AG09319 (cell line): Measurements from ENCODE around the gene CCDC14.

Experiments used
- DNase-seq: peaks from one replicate; pipeline ENCODE4 v3.0.0-alpha.2; 2010; ENCODE audit warnings: low read depth; ENCODE audit errors: extremely low read depth
- TF ChIP-seq, protein P1 (sequence below): IDR thresholded peaks from 2 replicates; pipeline ENCODE4 v1.5.1; 2011; ENCODE audit warnings: low read depth, mild to moderate bottlenecking, inconsistent platforms, low read length, moderate library complexity

The CCDC14 gene

DNA sequence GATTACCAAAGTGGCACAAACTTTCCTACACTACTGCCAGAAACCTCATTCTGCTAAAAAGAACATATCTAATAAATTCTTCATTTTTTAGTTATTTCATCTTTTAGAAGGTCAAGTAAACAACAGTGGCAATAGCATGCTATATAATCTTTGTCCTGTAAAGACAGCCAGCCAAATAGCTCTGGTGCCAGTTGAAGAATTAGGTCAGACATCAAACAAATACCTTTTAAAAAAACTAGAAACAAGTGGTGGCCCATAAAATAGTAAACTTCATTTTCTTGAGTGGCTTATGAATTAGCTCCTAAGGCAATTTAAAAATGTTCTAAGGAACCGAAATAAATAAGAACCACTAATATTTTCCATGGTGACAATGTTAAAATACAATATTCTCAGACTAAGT is 19.5 kb downstream of the CCDC14 start:
- TF ChIP-seq, protein P1, sequence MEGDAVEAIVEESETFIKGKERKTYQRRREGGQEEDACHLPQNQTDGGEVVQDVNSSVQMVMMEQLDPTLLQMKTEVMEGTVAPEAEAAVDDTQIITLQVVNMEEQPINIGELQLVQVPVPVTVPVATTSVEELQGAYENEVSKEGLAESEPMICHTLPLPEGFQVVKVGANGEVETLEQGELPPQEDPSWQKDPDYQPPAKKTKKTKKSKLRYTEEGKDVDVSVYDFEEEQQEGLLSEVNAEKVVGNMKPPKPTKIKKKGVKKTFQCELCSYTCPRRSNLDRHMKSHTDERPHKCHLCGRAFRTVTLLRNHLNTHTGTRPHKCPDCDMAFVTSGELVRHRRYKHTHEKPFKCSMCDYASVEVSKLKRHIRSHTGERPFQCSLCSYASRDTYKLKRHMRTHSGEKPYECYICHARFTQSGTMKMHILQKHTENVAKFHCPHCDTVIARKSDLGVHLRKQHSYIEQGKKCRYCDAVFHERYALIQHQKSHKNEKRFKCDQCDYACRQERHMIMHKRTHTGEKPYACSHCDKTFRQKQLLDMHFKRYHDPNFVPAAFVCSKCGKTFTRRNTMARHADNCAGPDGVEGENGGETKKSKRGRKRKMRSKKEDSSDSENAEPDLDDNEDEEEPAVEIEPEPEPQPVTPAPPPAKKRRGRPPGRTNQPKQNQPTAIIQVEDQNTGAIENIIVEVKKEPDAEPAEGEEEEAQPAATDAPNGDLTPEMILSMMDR = no peak
- DNase-seq = no peak

DNA sequence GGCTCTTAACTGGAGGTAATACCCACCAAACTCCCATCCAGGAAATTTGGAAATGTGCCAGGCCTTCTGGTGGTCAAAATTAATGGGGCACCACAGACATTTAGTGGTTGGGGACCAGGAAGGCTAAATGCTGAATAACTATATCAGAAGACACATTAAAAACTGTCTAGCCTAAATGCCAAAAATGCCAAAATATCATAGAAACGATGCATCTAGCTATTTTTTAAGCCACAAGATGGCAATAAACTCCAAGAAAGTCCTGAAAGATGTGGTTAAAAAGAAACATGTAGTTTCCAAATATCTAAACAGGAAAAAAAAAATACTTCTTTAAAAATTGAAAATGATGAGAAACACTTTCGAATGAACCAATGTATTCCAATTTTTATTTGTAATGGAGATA is 19.9 kb downstream of the CCDC14 start:
- no peak for DNase-seq
- TF ChIP-seq, protein P1 = peak; percentile 34

DNA sequence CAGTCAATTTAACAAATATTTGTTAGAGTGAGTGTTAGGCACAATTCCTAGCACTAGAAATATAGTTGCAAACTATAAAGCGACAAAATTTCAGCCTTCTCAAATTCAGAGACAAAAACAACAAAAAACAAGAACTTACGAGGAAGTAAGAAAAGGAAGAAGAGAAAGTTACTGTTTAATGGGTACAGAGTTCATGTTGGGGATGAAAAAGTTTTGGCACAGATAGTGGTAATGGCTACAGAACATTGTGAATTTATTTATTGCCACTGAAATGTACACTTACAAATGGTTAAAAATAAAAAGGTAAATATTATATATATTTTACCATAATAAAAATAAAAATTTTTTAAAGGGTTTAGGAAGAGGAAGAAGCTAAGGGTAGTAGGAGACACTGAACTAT is 21.3 kb downstream of the CCDC14 start:
- DNase-seq = no peak
- TF ChIP-seq, protein P1 = no peak

DNA sequence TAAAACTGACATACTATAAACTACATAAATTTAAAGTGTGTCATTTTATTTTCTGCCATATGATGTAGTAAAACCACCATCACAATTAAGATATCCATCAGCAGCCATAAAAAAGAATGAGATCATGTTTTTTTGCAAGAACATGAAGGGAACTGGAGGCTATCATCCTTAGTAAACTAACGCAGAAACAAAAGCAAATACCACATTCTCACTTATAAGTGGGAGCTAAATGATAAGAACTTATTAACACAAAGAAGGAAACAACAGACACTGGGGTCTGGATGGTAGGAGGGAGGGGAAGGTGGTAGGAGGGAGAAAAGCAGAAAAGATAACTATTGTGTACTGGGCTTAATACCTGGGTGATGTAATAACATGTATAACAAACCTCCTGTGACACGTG is 24.6 kb downstream of the CCDC14 start:
- TF ChIP-seq, protein P1 = no peak
- DNase-seq = no peak

DNA sequence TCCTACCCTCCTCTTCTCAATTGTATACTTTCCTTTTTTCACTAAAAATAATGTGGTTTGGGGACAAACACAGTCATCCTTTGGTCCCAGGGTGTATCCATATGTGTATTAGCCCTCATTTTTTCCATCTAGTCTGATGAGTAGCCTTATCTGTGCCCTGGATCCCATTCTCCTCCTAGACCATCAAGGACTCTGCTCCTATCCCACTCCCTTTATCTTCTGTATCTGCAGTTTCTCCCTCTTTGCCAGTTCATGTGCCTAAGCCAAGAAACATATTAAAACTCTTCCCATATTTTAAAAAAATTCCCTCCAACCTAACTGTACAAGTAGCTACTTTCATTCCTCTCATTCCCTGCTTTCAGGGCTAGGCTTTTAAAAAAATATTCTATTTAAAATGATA is 25.2 kb downstream of the CCDC14 start:
- TF ChIP-seq, protein P1 = no peak
- no peak for DNase-seq

DNA sequence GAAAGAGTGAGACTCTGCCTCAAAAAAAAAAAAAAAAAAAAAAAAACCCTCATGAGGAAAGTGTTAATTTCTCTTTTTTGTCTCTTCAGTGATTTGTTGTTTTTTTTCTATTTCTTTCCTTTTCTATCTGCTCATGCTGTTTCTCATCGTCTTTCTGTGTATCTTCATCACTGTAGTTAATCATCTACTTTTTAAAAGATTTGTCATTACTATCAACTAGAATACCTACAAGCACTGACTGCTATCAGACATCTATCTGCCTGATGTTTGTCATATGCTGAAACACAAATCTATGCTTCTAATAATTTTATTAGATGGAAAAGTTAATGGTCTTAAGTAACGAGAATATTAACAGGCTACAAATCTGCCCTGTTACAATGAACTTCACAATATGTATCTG is 26.8 kb downstream of the CCDC14 start:
- no peak for DNase-seq
- TF ChIP-seq, protein P1 = no peak

DNA sequence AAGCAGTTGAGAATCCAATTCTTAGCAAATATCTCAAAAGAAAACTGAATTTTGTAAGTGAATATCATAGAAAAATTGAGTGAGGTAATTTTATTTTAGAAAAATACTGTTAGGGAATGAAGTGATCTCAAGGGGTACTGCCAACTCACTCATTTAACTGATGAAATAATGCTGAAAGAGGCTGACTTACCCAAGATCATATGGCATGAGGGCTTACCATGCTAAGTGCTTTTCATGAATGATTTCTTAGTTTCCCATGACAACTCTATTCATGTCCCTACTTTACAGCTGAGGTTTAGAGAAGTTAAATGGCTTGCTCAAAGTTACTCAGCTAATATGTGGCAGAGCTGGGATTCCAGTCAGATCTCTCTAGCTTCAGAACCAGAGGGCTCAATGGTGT is 30.6 kb downstream of the CCDC14 start:
- no peak for DNase-seq
- TF ChIP-seq, protein P1 = no peak
